K562 (cell line): ENCODE results near the gene ATP6V0C. TPM values are rescaled to one million over a fixed set of nuclear protein-coding genes. Genes with fewer than 3 reads are reported as not detected.
A peak's percentile ranks its signal among the peaks of the same experiment; 100 is the strongest.

Source experiments
- ARID3A ChIP-seq: IDR thresholded peaks from 2 replicates; pipeline ENCODE4 v1.6.1; 2012; ENCODE audit warnings: low read depth, low read length, improper control_type of control experiment, borderline replicate concordance
- CBFA2T3 ChIP-seq: fragments of 450-650 bp; IDR thresholded peaks from 2 replicates; pipeline ENCODE4 v1.6.1; 2017
- CREM ChIP-seq: IDR thresholded peaks from 2 replicates; pipeline ENCODE4 v1.6.1; 2014; ENCODE audit warnings: antibody characterized with exemption, low read depth
- ELF4 ChIP-seq: fragments of 450-650 bp; formaldehyde crosslinking; IDR thresholded peaks from 2 replicates; pipeline ENCODE4 v1.4.0; 2022; ENCODE audit warnings: missing genetic modification characterization
- FOXA3 ChIP-seq, 2 experiments: fragments of 450-650 bp in 1 of 2; sonication (generic) in 1 of 2; formaldehyde crosslinking; IDR thresholded peaks in 1 of 2; conservative IDR thresholded peaks in 1 of 2; 2 replicates each; pipeline versions ENCODE4 v1.4.0 to v1.8.0; 2020 to 2022; ENCODE audit warnings: mild to moderate bottlenecking in 2 of 2, missing genetic modification reagents in 1 of 2
- KDM4B ChIP-seq, 2 experiments: fragments of 450-650 bp in 1 of 2; sonication (generic) in 1 of 2; IDR thresholded peaks; 2 replicates each; pipeline ENCODE4 v1.6.1; 2016 to 2017; ENCODE audit warnings: borderline replicate concordance in 2 of 2, antibody characterized with exemption in 1 of 2, low read depth in 1 of 2, mild to moderate bottlenecking in 1 of 2
- RBM17 ChIP-seq: fragments of 200-400 bp; formaldehyde crosslinking; IDR thresholded peaks from 2 replicates; pipeline ENCODE4 v1.6.1; 2017; ENCODE audit warnings: low read depth, mild to moderate bottlenecking, low read length, borderline replicate concordance
- RERE ChIP-seq: sonication (generic); formaldehyde crosslinking; IDR thresholded peaks from 2 replicates; pipeline ENCODE4 v1.8.0; 2023; ENCODE audit warnings: missing genetic modification reagents, mild to moderate bottlenecking, borderline replicate concordance
- SIN3A ChIP-seq, 2 experiments: fragments of 150-350 bp in 1 of 2; IDR thresholded peaks; 2 replicates each; pipeline ENCODE4 v1.6.1; 2011 to 2016; ENCODE audit warnings: borderline replicate concordance in 2 of 2, low read depth in 2 of 2, low read length in 2 of 2, mild to moderate bottlenecking in 2 of 2, moderate library complexity in 2 of 2; ENCODE audit not compliant: control insufficient read depth in 1 of 2
- SLC30A9 ChIP-seq: fragments of 250-450 bp; sonication (Bioruptor Pico); IDR thresholded peaks from 2 replicates; pipeline ENCODE4 v1.8.0; 2022; ENCODE audit warnings: mild to moderate bottlenecking, moderate library complexity
- SNIP1 ChIP-seq: fragments of 450-650 bp; IDR thresholded peaks from 2 replicates; pipeline ENCODE4 v1.7.1; 2017; ENCODE audit warnings: low read depth, mild to moderate bottlenecking
- STAT6 ChIP-seq: sonication (generic); formaldehyde crosslinking; IDR thresholded peaks from 2 replicates; pipeline ENCODE4 v1.8.1; 2023; ENCODE audit warnings: mild to moderate bottlenecking, missing genetic modification reagents
- ZNF277 ChIP-seq: fragments of 250-450 bp; sonication (Bioruptor Pico); IDR thresholded peaks from 2 replicates; pipeline ENCODE4 v1.8.0; 2022; ENCODE audit warnings: inconsistent platforms, mild to moderate bottlenecking, moderate library complexity, borderline replicate concordance
- polyA plus RNA-seq, 8 experiments: library from polyadenylated mRNA; depleted of rRNA in 4 of 8; stranded (reverse) in 5 of 8; unstranded in 3 of 8; fragments of >200 nt; fragmentation: Nextera tagmentation in 2 of 8; fragmentation: Illumina TruSeq in 1 of 8; extraction: Ambion mirVana in 2 of 8; extraction: Trizol in 1 of 8; gene quantifications; 2 replicates each; pipeline versions ENCODE4 v1.2.1 to v1.2.3, GENCODE V29; 2011 to 2014; ENCODE audit warnings: inconsistent platforms in 1 of 8, missing spikeins in 1 of 8
- total RNA-seq, 7 experiments: library from RNA; depleted of rRNA in 6 of 7; stranded (reverse); fragments of >200 nt in 6 of 7; fragmentation: Illumina TruSeq in 2 of 7; extraction: Trizol in 2 of 7; gene quantifications; 2 replicates each; pipeline versions ENCODE4 v1.2.1 to v1.2.3, GENCODE V29; 2011 to 2021; ENCODE audit warnings: low replicate concordance in 1 of 7

The ATP6V0C gene
- total and polyA plus RNA-seq, 9 of the 15 experiments (the other 6 are each of a cell fraction or from before 2014, with no cell fraction given), result 2.9 to 228 (median 22.7) TPM

- TF ChIP-seq CBFA2T3, result peak; percentile 31
- TF ChIP-seq STAT6 (CRISPR knock-in tag), result no peak
- 0 out of 4 replicates have a peak, but pooled peaks of 1 of the 2 experiments have one; percentile 35 for TF ChIP-seq FOXA3 (CRISPR knock-in tag; conservative IDR thresholded peaks at IDR 0.05 in 1 of 2, IDR thresholded peaks at IDR 0.05 in 1 of 2)
- TF ChIP-seq CREM, result peak; percentile 35
- no peak for TF ChIP-seq ELF4 (CRISPR knock-in tag)
- 0 out of 2 replicates have a peak, but pooled peaks have one; percentile 29 for TF ChIP-seq RERE (CRISPR knock-in tag)
- TF ChIP-seq SLC30A9 (CRISPR knock-in tag), result no peak
- TF ChIP-seq SIN3A (IDR thresholded peaks at IDR 0.05; ENCODE audit: borderline replicate concordance in 2 of 2, control insufficient read depth in 1 of 2, low read depth in 2 of 2, low read length in 2 of 2), result peak in 1 of 2 experiments; percentile 74; a peak in 1 of 4 replicates
- no peak for TF ChIP-seq RBM17
- TF ChIP-seq SNIP1, result no peak
- no peak for TF ChIP-seq KDM4B (IDR thresholded peaks at IDR 0.05; ENCODE audit: borderline replicate concordance in 2 of 2, low read depth in 1 of 2)
- no peak for TF ChIP-seq ARID3A
- TF ChIP-seq ZNF277 (CRISPR knock-in tag), result no peak
Measured at GRCh38 chr16:2520784-2521531, 7.2 kb downstream of the ATP6V0C start (continued).
